ENCODE data around the gene TLE4.

Gene TLE4

GRCh38 chr9:79564105-79564504, 7.7 kb upstream of the TLE4 start:
- H3K4me3 Mint-ChIP-seq, result no peak overlapping the region
- H3K27me3 Mint-ChIP-seq, result no peaks in the 10 kb centered on the region
- H3K9me3 Mint-ChIP-seq, result no peaks in the 10 kb centered on the region
- H3K4me1 Mint-ChIP-seq (ENCODE audit: low read depth), result peaks cover 10% of the 10 kb centered on the region
- no peak overlapping the region for H3K27ac Mint-ChIP-seq
- H3K36me3 Mint-ChIP-seq (ENCODE audit: low read depth), result no peaks in the 10 kb centered on the region
- intact Hi-C loops (cut with micrococcal nuclease), result loop anchor here (10.0 kb wide), 2 partner anchors 311 to 429 kb away; no protein-coding TSS in a partner anchor

GRCh38 chr9:79565245-79565644, 6.5 kb upstream of the TLE4 start:
- Mint-ChIP-seq H3K27ac (no peak overlapping the region), H3K4me1 (ENCODE audit: low read depth) (peaks cover 16% of the 10 kb centered on the region), H3K4me3 (no peak overlapping the region), H3K9me3 (no peaks in the 10 kb centered on the region), H3K27me3 (peaks cover 6% of the 10 kb centered on the region), H3K36me3 (ENCODE audit: low read depth) (no peaks in the 10 kb centered on the region)
- intact Hi-C loops (cut with micrococcal nuclease), result loop anchor here (10.0 kb wide), 2 partner anchors 310 to 430 kb away; no protein-coding TSS in a partner anchor

GRCh38 chr9:79567671-79568098, 4.1 kb upstream of the TLE4 start:
- peaks cover 11% of the 10 kb centered on the region for H3K27me3 Mint-ChIP-seq
- no peak overlapping the region for H3K27ac Mint-ChIP-seq
- peaks cover 20% of the 10 kb centered on the region for H3K4me1 Mint-ChIP-seq (ENCODE audit: low read depth)
- no peak overlapping the region for H3K4me3 Mint-ChIP-seq
- peaks cover under 1% of the 10 kb centered on the region for H3K36me3 Mint-ChIP-seq (ENCODE audit: low read depth)
- H3K9me3 Mint-ChIP-seq, result no peaks in the 10 kb centered on the region
- intact Hi-C loops (cut with micrococcal nuclease), result loop anchor here (10.0 kb wide), 2 partner anchors 307 to 433 kb away; no protein-coding TSS in a partner anchor

- Mint-ChIP-seq H3K27ac (peak overlapping the region; percentile 17), H3K4me3 (no peak overlapping the region)
- intact Hi-C loops (cut with micrococcal nuclease), result loop anchor here (10.0 kb wide), 2 partner anchors 306 to 434 kb away; no protein-coding TSS in a partner anchor
These were observed 3.2 kb upstream of the TLE4 start for GRCh38 chr9:79568337-79569101.

GRCh38 chr9:79569814-79570447, 1.8 kb upstream of the TLE4 start:
- Mint-ChIP-seq H3K27ac (no peak overlapping the region), H3K9me3 (no peaks in the 10 kb centered on the region), H3K4me3 (no peak overlapping the region), H3K27me3 (peaks cover 11% of the 10 kb centered on the region), H3K36me3 (ENCODE audit: low read depth) (peaks cover 14% of the 10 kb centered on the region), H3K4me1 (ENCODE audit: low read depth) (peaks cover 28% of the 10 kb centered on the region)
- intact Hi-C loops (cut with micrococcal nuclease), result loop anchor here (2.0 to 10.0 kb wide), 7 partner anchors 15 to 435 kb away; no protein-coding TSS in a partner anchor

More at GRCh38 chr9:79568337-79569101, 3.2 kb upstream of the TLE4 start:
- peaks cover 20% of the 10 kb centered on the region for H3K4me1 Mint-ChIP-seq (ENCODE audit: low read depth)
- no peaks in the 10 kb centered on the region for H3K9me3 Mint-ChIP-seq
- peaks cover 11% of the 10 kb centered on the region for H3K27me3 Mint-ChIP-seq
- H3K36me3 Mint-ChIP-seq (ENCODE audit: low read depth), result peaks cover 9% of the 10 kb centered on the region

GRCh38 chr9:79570448-79571308, 1.1 kb upstream of the TLE4 start:
- Mint-ChIP-seq H3K27me3 (peaks cover 11% of the 10 kb centered on the region), H3K27ac (no peak overlapping the region), H3K4me1 (ENCODE audit: low read depth) (peaks cover 32% of the 10 kb centered on the region), H3K4me3 (no peak overlapping the region), H3K9me3 (no peaks in the 10 kb centered on the region), H3K36me3 (ENCODE audit: low read depth) (peaks cover 16% of the 10 kb centered on the region)
- intact Hi-C loops (cut with micrococcal nuclease), result loop anchor here (2.0 to 5.0 kb wide), 5 partner anchors 14 to 242 kb away; no protein-coding TSS in a partner anchor

GRCh38 chr9:79572032-79572607, 355 bp downstream of the TLE4 start:
- H3K27me3 Mint-ChIP-seq, result peaks cover 11% of the 10 kb centered on the region
- H3K4me3 Mint-ChIP-seq, result peak overlapping the region; percentile 84
- H3K9me3 Mint-ChIP-seq, result no peaks in the 10 kb centered on the region
- intact Hi-C loops (cut with micrococcal nuclease), result loop anchor here (5.0 kb wide), 3 partner anchors 40 to 240 kb away; no protein-coding TSS in a partner anchor
- H3K36me3 Mint-ChIP-seq (ENCODE audit: low read depth), result peaks cover 31% of the 10 kb centered on the region
- H3K4me1 Mint-ChIP-seq (ENCODE audit: low read depth), result peaks cover 45% of the 10 kb centered on the region
- H3K27ac Mint-ChIP-seq, result no peak overlapping the region

- H3K4me1 Mint-ChIP-seq (ENCODE audit: low read depth), result peaks cover 52% of the 10 kb centered on the region
- H3K4me3 Mint-ChIP-seq, result peak overlapping the region; percentile 84
- no peak overlapping the region for H3K27ac Mint-ChIP-seq
- peaks cover 38% of the 10 kb centered on the region for H3K36me3 Mint-ChIP-seq (ENCODE audit: low read depth)
- H3K9me3 Mint-ChIP-seq, result no peaks in the 10 kb centered on the region
- intact Hi-C loops (cut with micrococcal nuclease), result loop anchor here (5.0 kb wide), 3 partner anchors 39 to 239 kb away; no protein-coding TSS in a partner anchor
- H3K27me3 Mint-ChIP-seq, result peaks cover 11% of the 10 kb centered on the region
These were observed 1.0 kb downstream of the TLE4 start for GRCh38 chr9:79572608-79573411.

GRCh38 chr9:79573412-79573923, 1.7 kb downstream of the TLE4 start:
- Mint-ChIP-seq H3K4me1 (ENCODE audit: low read depth) (peaks cover 53% of the 10 kb centered on the region), H3K9me3 (no peaks in the 10 kb centered on the region), H3K27ac (no peak overlapping the region), H3K27me3 (peaks cover 11% of the 10 kb centered on the region), H3K36me3 (ENCODE audit: low read depth) (peaks cover 43% of the 10 kb centered on the region), H3K4me3 (peak overlapping the region; percentile 84)
- intact Hi-C loops (cut with micrococcal nuclease), result loop anchor here (5.0 kb wide), 3 partner anchors 39 to 239 kb away; no protein-coding TSS in a partner anchor

- peaks cover 50% of the 10 kb centered on the region for H3K36me3 Mint-ChIP-seq (ENCODE audit: low read depth)
- H3K9me3 Mint-ChIP-seq, result no peaks in the 10 kb centered on the region
- H3K27me3 Mint-ChIP-seq, result peaks cover 11% of the 10 kb centered on the region
- H3K4me1 Mint-ChIP-seq (ENCODE audit: low read depth), result peaks cover 55% of the 10 kb centered on the region
- H3K27ac Mint-ChIP-seq, result no peak overlapping the region
- peak overlapping the region; percentile 84 for H3K4me3 Mint-ChIP-seq
- intact Hi-C loops (cut with micrococcal nuclease), result loop anchor here (5.0 kb wide), 3 partner anchors 38 to 238 kb away; no protein-coding TSS in a partner anchor
These were observed 2.4 kb downstream of the TLE4 start for GRCh38 chr9:79574136-79574535.

- Mint-ChIP-seq H3K36me3 (ENCODE audit: low read depth) (peaks cover 55% of the 10 kb centered on the region), H3K27ac (no peak overlapping the region), H3K4me1 (ENCODE audit: low read depth) (peaks cover 57% of the 10 kb centered on the region), H3K4me3 (peak overlapping the region; percentile 84), H3K9me3 (no peaks in the 10 kb centered on the region), H3K27me3 (peaks cover 10% of the 10 kb centered on the region)
- intact Hi-C loops (cut with micrococcal nuclease), result loop anchor here (5.0 kb wide), 3 partner anchors 38 to 238 kb away; no protein-coding TSS in a partner anchor
These were observed 3.0 kb downstream of the TLE4 start for GRCh38 chr9:79574781-79575180.

- H3K4me1 Mint-ChIP-seq (ENCODE audit: low read depth), result peaks cover 55% of the 10 kb centered on the region
- intact Hi-C loops (cut with micrococcal nuclease), result no loop called here
- peaks cover 63% of the 10 kb centered on the region for H3K36me3 Mint-ChIP-seq (ENCODE audit: low read depth)
- H3K4me3 Mint-ChIP-seq, result no peak overlapping the region
- peaks cover 2% of the 10 kb centered on the region for H3K27me3 Mint-ChIP-seq
- no peak overlapping the region for H3K27ac Mint-ChIP-seq
- H3K9me3 Mint-ChIP-seq, result no peaks in the 10 kb centered on the region
These were observed 3.8 kb downstream of the TLE4 start for GRCh38 chr9:79575547-79575946.
